Testis (tissue), 3 donors: Measurements from ENCODE around the gene CNTD1. TPM values are rescaled to one million over a fixed set of nuclear protein-coding genes. Genes with fewer than 3 reads are reported as not detected.

Source experiments
- DNase-seq: peaks from one replicate; pipeline ENCODE4 v3.0.0-alpha.2; 2019
- H3K27ac ChIP-seq, 2 donors: fragments of 200-600 bp; sonication (generic); one replicate each; pipeline ENCODE4 v1.5.1; 2019
- H3K27me3 ChIP-seq: fragments of 200-600 bp; sonication (generic); one replicate; pipeline ENCODE4 v1.5.1; 2019
- H3K36me3 ChIP-seq: fragments of 200-600 bp; sonication (generic); one replicate; pipeline ENCODE4 v1.5.1; 2017; ENCODE audit warnings: low read depth; ENCODE audit errors: missing control alignments
- H3K4me1 ChIP-seq: fragments of 200-600 bp; sonication (generic); one replicate; pipeline ENCODE4 v1.5.1; 2019
- H3K4me3 ChIP-seq, 2 donors: fragments of 200-600 bp; sonication (generic); one replicate each; pipeline ENCODE4 v1.5.1; 2017 to 2019
- H3K9me3 ChIP-seq: fragments of 200-600 bp; sonication (generic); one replicate; pipeline ENCODE4 v1.5.1; 2017
- CTCF ChIP-seq, 3 experiments: fragments of 450-650 bp in 2 of 3; fragments of 200-600 bp in 1 of 3; sonication (generic) in 1 of 3; IDR thresholded peaks; one replicate each; pipeline ENCODE4 v1.5.1; 2016 to 2019; ENCODE audit warnings: antibody characterized with exemption in 3 of 3, mild to moderate bottlenecking in 2 of 3, moderate library complexity in 1 of 3
- POLR2A ChIP-seq: fragments of 450-650 bp; IDR thresholded peaks from one replicate; pipeline ENCODE4 v1.6.1; 2017; ENCODE audit warnings: antibody characterized with exemption, mild to moderate bottlenecking, moderate library complexity
- WGBS, 2 donors: methylation state at CpG; one replicate each; pipeline ENCODE4 v1.1.5; 2018; 5-methylcytosine and 5-hydroxymethylcytosine counted together
- intact Hi-C: fragments of 100-400 bp; cut with DNase I; formaldehyde crosslinking; loops from one replicate; pipeline ENCODE4 v1.15.1; 2023; ENCODE audit warnings: low total_unique reads
- polyA plus RNA-seq: library from polyadenylated mRNA; stranded (reverse); fragments of 350-450 nt; fragmentation: Illumina TruSeq; extraction: RNeasy Lipid Tissue Mini Kit (QIAGEN cat#74804); gene quantifications from one replicate; pipeline ENCODE4 v1.2.3, GENCODE V29; 2014; ENCODE audit warnings: low read depth, low replicate concordance; ENCODE audit not compliant: insufficient read depth
- total RNA-seq, 2 donors: library from RNA; depleted of rRNA; stranded (reverse); fragments of >200 nt; gene quantifications; one replicate each; pipeline ENCODE4 v1.2.3, GENCODE V29; 2016

The CNTD1 gene
- total and polyA plus RNA-seq, 3 donors from 2014 or later: 21.2 to 114 (median 49.1) TPM

- no peaks in the 10 kb centered on the region for H3K27me3 ChIP-seq
- no peaks in the 10 kb centered on the region for H3K36me3 ChIP-seq
- no peak overlapping the region for H3K27ac ChIP-seq
- intact Hi-C loops: no loop called here
- WGBS, 2 donors: 91% methylated on average over 4 to 12 of the region's 12 CpGs
- no peak for TF ChIP-seq POLR2A
- TF ChIP-seq CTCF (IDR thresholded peaks at IDR 0.05): no peak
- H3K4me3 ChIP-seq: no peak overlapping the region
- H3K4me1 ChIP-seq: peaks cover 1% of the 10 kb centered on the region
- no peaks in the 10 kb centered on the region for H3K9me3 ChIP-seq
- DNase-seq: no peak
These were observed 46.9 kb downstream of the CNTD1 start for GRCh38 chr17:42845556-42845917.

- Histone ChIP-seq H3K27me3 (no peaks in the 10 kb centered on the region), H3K9me3 (no peaks in the 10 kb centered on the region), H3K4me1 (peaks cover 6% of the 10 kb centered on the region), H3K36me3 (no peaks in the 10 kb centered on the region), H3K27ac (no peak overlapping the region), H3K4me3 (no peak overlapping the region)
- no peak for TF ChIP-seq POLR2A
- TF ChIP-seq CTCF (IDR thresholded peaks at IDR 0.05): no peak
- no peak for DNase-seq
- WGBS, 2 donors: 79 to 83% methylated on average over 7 of the region's 7 CpGs
- intact Hi-C loops: no loop called here
These were observed 47.4 kb downstream of the CNTD1 start for GRCh38 chr17:42845918-42846593.

DNA sequence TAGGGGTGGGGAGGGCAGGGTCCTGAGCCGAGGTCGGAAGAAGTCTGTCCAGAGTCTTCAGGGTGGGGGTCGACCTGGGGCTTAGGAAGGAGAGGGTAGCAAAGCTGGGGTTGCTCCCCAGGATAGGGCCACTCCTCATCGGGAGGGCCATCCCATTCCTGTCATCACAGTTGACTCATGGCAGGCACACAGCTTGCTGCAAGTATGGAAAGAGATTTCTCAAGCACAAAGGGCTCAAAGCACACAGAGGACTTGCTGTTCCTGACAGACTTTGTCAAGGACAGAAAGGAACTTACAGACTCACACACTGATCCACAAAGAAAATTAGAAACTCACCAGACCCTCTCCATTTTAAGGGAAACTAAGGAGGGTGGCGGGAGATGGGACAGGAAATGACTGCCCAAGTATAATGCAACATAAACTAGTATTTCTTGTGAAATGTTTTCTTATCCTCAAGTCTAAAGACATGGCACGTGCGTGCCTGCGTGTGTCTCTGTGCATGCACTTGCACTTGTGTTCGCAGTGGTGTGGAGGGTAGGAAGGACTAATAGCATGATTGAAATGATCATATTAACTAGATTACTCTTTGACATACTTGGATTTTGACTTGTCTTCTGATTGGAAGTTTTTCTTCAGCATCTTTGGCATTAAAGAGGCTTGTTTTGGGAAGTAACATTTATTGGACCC lies 48.1 kb downstream of the CNTD1 start:
- no peak for DNase-seq
- Histone ChIP-seq H3K4me1 (peaks cover 6% of the 10 kb centered on the region), H3K36me3 (no peaks in the 10 kb centered on the region), H3K9me3 (no peaks in the 10 kb centered on the region), H3K27me3 (no peaks in the 10 kb centered on the region), H3K4me3 (no peak overlapping the region), H3K27ac (no peak overlapping the region)
- TF ChIP-seq POLR2A (no peak), CTCF (IDR thresholded peaks at IDR 0.05) (no peak)
- WGBS, 2 donors: 56 to 62% methylated on average over 9 of the region's 9 CpGs
- intact Hi-C loops: no loop called here

DNA sequence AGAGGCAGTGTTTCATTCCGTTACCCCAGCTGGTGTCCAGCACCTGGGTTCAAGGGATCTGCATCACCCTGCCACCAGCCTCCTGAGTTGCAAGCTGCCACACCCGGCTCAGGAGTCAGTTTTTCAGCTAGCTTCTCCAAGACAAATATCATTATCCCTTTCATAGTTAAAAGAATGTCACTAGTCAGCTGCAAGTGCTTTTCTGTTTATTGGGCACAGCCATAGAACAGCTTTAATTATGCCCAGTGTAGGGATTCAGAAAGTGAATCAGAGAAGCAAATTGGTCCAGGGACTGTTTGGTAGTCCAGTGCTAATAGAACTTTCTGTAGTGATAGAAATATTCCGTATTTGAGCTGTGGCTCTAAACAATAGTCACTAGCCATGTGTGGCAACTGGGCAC lies 49.4 kb downstream of the CNTD1 start:
- Histone ChIP-seq H3K27ac (no peak overlapping the region), H3K9me3 (no peaks in the 10 kb centered on the region), H3K4me1 (peaks cover 6% of the 10 kb centered on the region), H3K27me3 (no peaks in the 10 kb centered on the region), H3K36me3 (no peaks in the 10 kb centered on the region), H3K4me3 (no peak overlapping the region)
- intact Hi-C loops: no loop called here
- TF ChIP-seq POLR2A (no peak), CTCF (IDR thresholded peaks at IDR 0.05) (no peak)
- WGBS, 2 donors: 76 to 84% methylated on average over 3 of the region's 3 CpGs
- no peak for DNase-seq

DNA sequence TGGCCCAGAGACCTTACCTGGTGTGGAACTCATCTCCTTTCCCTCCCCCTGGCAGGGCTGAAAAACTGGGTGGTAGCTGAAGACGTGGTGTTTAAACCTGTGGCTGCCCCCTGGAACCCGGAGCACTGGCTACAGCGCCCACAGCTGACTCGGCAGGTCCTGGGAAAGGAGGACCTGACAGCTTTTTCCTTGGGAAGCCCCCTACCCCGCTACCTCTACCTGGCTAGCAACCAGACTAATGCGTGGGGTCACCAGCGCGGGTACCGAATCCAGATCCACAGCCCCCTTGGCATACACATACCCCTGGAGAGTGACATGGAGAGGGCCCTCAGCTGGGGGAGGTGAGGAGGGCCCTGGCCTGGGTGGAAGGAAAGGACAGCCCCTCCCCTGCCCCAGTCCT lies 50.4 kb downstream of the CNTD1 start:
- no peak overlapping the region for H3K4me3 ChIP-seq
- no peak for TF ChIP-seq POLR2A
- TF ChIP-seq CTCF (IDR thresholded peaks at IDR 0.05): no peak
- 83 to 92% methylated on average over 7 to 9 of the region's 9 CpGs for WGBS, 2 donors
- peaks cover 6% of the 10 kb centered on the region for H3K4me1 ChIP-seq
- no peaks in the 10 kb centered on the region for H3K9me3 ChIP-seq
- DNase-seq: no peak
- H3K27me3 ChIP-seq: no peaks in the 10 kb centered on the region
- intact Hi-C loops: no loop called here
- no peaks in the 10 kb centered on the region for H3K36me3 ChIP-seq
- H3K27ac ChIP-seq: no peak overlapping the region
